ENCODE results near the gene HOATZ. TPM values are rescaled to one million over a fixed set of nuclear protein-coding genes. Genes with fewer than 3 reads are reported as not detected.

The HOATZ gene
- total and polyA plus RNA-seq, 8 donors, result not detected

DNA sequence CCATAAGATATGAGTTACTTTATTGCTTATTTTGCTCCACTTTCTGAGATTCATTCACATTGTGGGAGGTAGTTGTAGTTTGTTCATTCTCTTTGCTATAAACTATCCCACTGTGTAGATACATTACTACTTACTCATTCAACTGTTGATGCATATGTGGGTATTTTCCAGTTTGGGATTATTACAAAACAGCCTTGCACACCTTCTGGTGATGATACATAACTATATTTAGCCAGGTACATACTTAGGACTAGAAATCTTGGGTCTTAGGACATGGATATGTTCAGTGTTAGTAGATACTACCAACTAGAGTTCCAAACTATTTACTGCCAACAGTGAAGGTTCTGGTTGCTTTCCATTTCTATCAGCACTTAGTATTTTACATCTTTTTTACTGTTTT lies 40.1 kb upstream of the HOATZ start:
- Histone ChIP-seq H3K4me3 (no peak overlapping the region), H3K27ac (no peak overlapping the region), H3K36me3 (no peaks in the 10 kb centered on the region), H3K4me1 (no peaks in the 10 kb centered on the region), H3K9me3 (no peaks in the 10 kb centered on the region), H3K27me3 (no peaks in the 10 kb centered on the region)
- DNase-seq, result no peak
- TF ChIP-seq, protein P1, sequence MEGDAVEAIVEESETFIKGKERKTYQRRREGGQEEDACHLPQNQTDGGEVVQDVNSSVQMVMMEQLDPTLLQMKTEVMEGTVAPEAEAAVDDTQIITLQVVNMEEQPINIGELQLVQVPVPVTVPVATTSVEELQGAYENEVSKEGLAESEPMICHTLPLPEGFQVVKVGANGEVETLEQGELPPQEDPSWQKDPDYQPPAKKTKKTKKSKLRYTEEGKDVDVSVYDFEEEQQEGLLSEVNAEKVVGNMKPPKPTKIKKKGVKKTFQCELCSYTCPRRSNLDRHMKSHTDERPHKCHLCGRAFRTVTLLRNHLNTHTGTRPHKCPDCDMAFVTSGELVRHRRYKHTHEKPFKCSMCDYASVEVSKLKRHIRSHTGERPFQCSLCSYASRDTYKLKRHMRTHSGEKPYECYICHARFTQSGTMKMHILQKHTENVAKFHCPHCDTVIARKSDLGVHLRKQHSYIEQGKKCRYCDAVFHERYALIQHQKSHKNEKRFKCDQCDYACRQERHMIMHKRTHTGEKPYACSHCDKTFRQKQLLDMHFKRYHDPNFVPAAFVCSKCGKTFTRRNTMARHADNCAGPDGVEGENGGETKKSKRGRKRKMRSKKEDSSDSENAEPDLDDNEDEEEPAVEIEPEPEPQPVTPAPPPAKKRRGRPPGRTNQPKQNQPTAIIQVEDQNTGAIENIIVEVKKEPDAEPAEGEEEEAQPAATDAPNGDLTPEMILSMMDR (IDR thresholded peaks at IDR 0.05), result no peak
- intact Hi-C loops (cut with DNase I), result no loop called here
- FAIRE-seq, result no peak
- ATAC-seq, result no peak

DNA sequence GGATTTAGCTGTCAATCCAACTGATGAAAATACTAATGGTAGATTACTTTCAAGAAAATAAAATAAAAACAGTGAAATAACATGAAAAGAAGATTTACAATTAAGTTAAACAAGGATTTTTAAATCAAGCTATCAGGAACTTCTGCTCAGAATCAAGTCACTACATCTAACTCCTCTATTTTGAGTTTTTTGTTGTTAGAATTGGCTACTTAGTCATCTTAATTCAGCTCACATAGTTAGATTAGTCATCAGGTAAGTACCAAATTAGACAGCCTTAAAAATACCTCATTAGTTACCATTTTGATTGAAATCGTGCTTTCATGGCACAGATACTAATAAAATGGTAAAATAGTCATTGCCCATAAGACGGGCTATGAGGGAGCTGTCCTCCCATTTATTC lies 38.2 kb upstream of the HOATZ start:
- FAIRE-seq, result no peak
- H3K4me1 ChIP-seq, result no peaks in the 10 kb centered on the region
- no peaks in the 10 kb centered on the region for H3K9me3 ChIP-seq
- intact Hi-C loops (cut with DNase I), result no loop called here
- H3K27me3 ChIP-seq, result no peaks in the 10 kb centered on the region
- TF ChIP-seq, protein P1 (IDR thresholded peaks at IDR 0.05), result no peak
- no peak overlapping the region for H3K27ac ChIP-seq
- no peaks in the 10 kb centered on the region for H3K36me3 ChIP-seq
- DNase-seq, result no peak
- no peak for ATAC-seq
- 33 to 35% methylated on average over 2 of the region's 2 CpGs for WGBS, 2 donors
- no peak overlapping the region for H3K4me3 ChIP-seq

DNA sequence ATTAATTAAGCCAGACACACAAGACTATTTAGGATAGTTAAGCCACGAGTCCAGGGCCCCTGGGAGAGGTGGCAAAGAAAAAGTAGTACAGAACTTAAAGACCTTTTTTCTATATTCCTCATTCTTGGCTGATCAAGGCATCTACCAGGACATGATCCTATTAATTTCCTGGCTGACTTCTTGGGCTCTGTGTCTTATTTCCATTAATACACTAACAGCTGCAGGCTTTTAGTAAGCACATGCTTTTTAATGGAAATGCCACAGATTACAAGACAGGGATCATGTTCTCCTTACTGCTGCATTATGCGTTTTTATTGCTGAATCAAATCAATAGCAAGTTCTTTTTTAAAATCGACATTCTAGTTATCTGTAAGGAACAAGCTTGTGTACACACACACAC lies 37.6 kb upstream of the HOATZ start:
- Histone ChIP-seq H3K4me1 (no peaks in the 10 kb centered on the region), H3K27me3 (no peaks in the 10 kb centered on the region), H3K36me3 (no peaks in the 10 kb centered on the region), H3K9me3 (no peaks in the 10 kb centered on the region), H3K27ac (no peak overlapping the region), H3K4me3 (no peak overlapping the region)
- FAIRE-seq, result no peak
- intact Hi-C loops (cut with DNase I), result no loop called here
- no peak for ATAC-seq
- no peak for DNase-seq
- TF ChIP-seq, protein P1 (IDR thresholded peaks at IDR 0.05), result no peak
- 24 to 30% methylated on average over 3 of the region's 3 CpGs for WGBS, 2 donors

DNA sequence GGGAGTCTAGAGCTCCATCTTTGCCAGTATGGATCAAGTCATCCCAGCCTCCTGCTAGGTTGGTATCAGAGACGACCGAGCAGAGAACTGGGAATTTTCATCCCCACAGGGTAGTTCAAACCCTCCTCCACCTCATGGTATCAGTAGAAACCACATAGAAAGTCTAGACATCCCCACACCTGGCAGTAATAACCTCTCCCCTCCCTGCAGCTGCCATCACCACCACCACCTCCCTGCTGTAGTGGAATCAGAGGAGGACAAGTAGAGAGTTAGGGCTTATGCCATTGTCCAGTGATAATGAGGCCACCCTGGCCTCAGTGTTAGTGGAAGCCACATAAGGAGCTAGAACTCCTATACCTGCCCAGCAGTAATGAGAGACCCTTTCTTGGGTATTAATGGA lies 36.7 kb upstream of the HOATZ start:
- H3K4me1 ChIP-seq, result no peaks in the 10 kb centered on the region
- H3K27me3 ChIP-seq, result no peaks in the 10 kb centered on the region
- H3K36me3 ChIP-seq, result no peaks in the 10 kb centered on the region
- DNase-seq (no peak), ATAC-seq (no peak), FAIRE-seq (no peak)
- no peak overlapping the region for H3K27ac ChIP-seq
- intact Hi-C loops (cut with DNase I), result no loop called here
- no peak overlapping the region for H3K4me3 ChIP-seq
- no peaks in the 10 kb centered on the region for H3K9me3 ChIP-seq
- TF ChIP-seq, protein P1 (IDR thresholded peaks at IDR 0.05), result no peak
- WGBS, 2 donors, result 80 to 89% methylated on average over 2 of the region's 2 CpGs

DNA sequence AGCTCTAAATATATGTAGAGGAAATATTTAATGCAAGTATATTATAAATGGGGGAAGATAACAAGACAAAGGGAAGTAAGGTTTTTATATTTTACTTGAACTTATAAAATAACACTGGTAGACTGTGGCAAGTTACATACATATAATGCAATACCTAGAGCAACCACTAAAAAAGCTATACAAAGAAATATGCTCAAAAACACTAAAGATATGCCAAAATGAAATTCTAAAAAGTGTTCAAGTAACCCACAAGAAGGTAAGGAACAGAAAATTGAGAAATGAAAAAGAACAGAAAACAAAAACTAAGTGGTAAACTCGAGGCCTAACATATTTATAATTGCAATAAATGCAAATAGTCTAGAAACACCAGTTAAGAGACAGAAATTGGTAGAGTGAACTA lies 34.9 kb upstream of the HOATZ start:
- DNase-seq (no peak), ATAC-seq (no peak), FAIRE-seq (no peak)
- no peak overlapping the region for H3K4me3 ChIP-seq
- H3K4me1 ChIP-seq, result no peaks in the 10 kb centered on the region
- no peaks in the 10 kb centered on the region for H3K36me3 ChIP-seq
- H3K27ac ChIP-seq, result no peak overlapping the region
- H3K9me3 ChIP-seq, result no peaks in the 10 kb centered on the region
- WGBS, 2 donors, result 47 to 61% methylated on average over 1 of the region's 1 CpG
- TF ChIP-seq, protein P1 (IDR thresholded peaks at IDR 0.05), result peak in 1 of 4 donors; percentile 14
- intact Hi-C loops (cut with DNase I), result no loop called here
- H3K27me3 ChIP-seq, result no peaks in the 10 kb centered on the region
